Activated naive CD4-positive, alpha-beta T cell treated with anti-CD3 and anti-CD28 coated beads, Interleukin-2, amount 50 U/mL, for 72 hours (primary cell): ENCODE data around the gene COPE. TPM values are rescaled to one million over a fixed set of nuclear protein-coding genes. Genes with fewer than 3 reads are reported as not detected.

Experiments used
- ATAC-seq, 2 donors: fragments of 150-1000 bp; cut with Tn5 transposase; 2 replicates each; pipeline ENCODE4 v1.10.0; 2021; ENCODE audit warnings: mild to moderate bottlenecking in 2 of 2, moderate library complexity in 2 of 2
- DNase-seq, 2 donors: peaks; one replicate each; pipeline ENCODE4 v3.0.0; 2021 to 2022; ENCODE audit warnings: low spot score in 2 of 2
- H3K27ac Mint-ChIP-seq, 2 donors: one replicate each; pipeline ENCODE4 v1.8.0; 2022; ENCODE audit warnings: mild to moderate bottlenecking in 2 of 2, mixed read lengths in 2 of 2
- H3K36me3 Mint-ChIP-seq, 2 donors: one replicate each; pipeline ENCODE4 v1.8.0; 2022; ENCODE audit warnings: mixed read lengths in 2 of 2
- H3K9me3 Mint-ChIP-seq, 2 donors: one replicate each; pipeline ENCODE4 v1.8.0; 2022; ENCODE audit warnings: mixed read lengths in 2 of 2
- total RNA-seq, 2 donors: library from RNA; stranded (reverse); gene quantifications; one replicate each; pipeline ENCODE4 v1.2.3, GENCODE V29; 2022

Gene COPE
- total RNA-seq, 2 donors from 2014 or later, result 147 to 190 TPM

GRCh38 chr19:18854982-18855381, 64.2 kb downstream of the COPE start:
- H3K9me3 Mint-ChIP-seq, result no peaks in the 10 kb centered on the region
- H3K27ac Mint-ChIP-seq, result peak overlapping the region in 1 of 2 donors; percentile 44
- peaks cover 4 to 8% of the 10 kb centered on the region in 2 donors for H3K36me3 Mint-ChIP-seq
- ATAC-seq (no peak), DNase-seq (no peak)

- H3K9me3 Mint-ChIP-seq, result no peaks in the 10 kb centered on the region
- DNase-seq (no peak), ATAC-seq (no peak)
- H3K27ac Mint-ChIP-seq, result peak overlapping the region in 1 of 2 donors; percentile 84
- peaks cover 4 to 8% of the 10 kb centered on the region in 2 donors for H3K36me3 Mint-ChIP-seq
Measured at GRCh38 chr19:18853755-18854427, 65.3 kb downstream of the COPE start.

- ATAC-seq, result no peak
- H3K9me3 Mint-ChIP-seq, result no peaks in the 10 kb centered on the region
- peaks cover 4% of the 10 kb centered on the region in 2 donors for H3K36me3 Mint-ChIP-seq
- H3K27ac Mint-ChIP-seq, result no peak overlapping the region
- DNase-seq, result no peak
Measured at GRCh38 chr19:18852648-18853047, 66.5 kb downstream of the COPE start.

- H3K9me3 Mint-ChIP-seq, result no peaks in the 10 kb centered on the region
- no peak for DNase-seq
- H3K36me3 Mint-ChIP-seq, result peaks cover 0 to 4% of the 10 kb centered on the region in 2 donors
- H3K27ac Mint-ChIP-seq, result no peak overlapping the region
- no peak for ATAC-seq
Measured at GRCh38 chr19:18851673-18852325, 67.4 kb downstream of the COPE start.

- peaks cover 0 to 4% of the 10 kb centered on the region in 2 donors for H3K36me3 Mint-ChIP-seq
- ATAC-seq (no peak), DNase-seq (no peak)
- peak overlapping the region in 1 of 2 donors; percentile 59 for H3K27ac Mint-ChIP-seq
- no peaks in the 10 kb centered on the region for H3K9me3 Mint-ChIP-seq
Measured at GRCh38 chr19:18850471-18851375, 68.5 kb downstream of the COPE start.

GRCh38 chr19:18849838-18850400, 69.3 kb downstream of the COPE start:
- peak in 1 of 2 donors; percentile 11 for ATAC-seq
- no peaks in the 10 kb centered on the region for H3K36me3 Mint-ChIP-seq
- H3K27ac Mint-ChIP-seq, result peak overlapping the region; percentile 36 to 59
- DNase-seq, result no peak
- no peaks in the 10 kb centered on the region for H3K9me3 Mint-ChIP-seq

Other genes with a start within 250 kb of the COPE start
- gene CRTC1, start 235.7 kb downstream of the COPE start, total RNA-seq, result 1 to 10 TPM; 5.6 to 7.1 TPM
- not detected for gene COMP, start 128.1 kb downstream of the COPE start, total RNA-seq
- 100 to 1,000 TPM in 1 of 2 donors, 10 to 100 TPM in 1; 81.6 to 109 TPM for gene UPF1, start 87.4 kb downstream of the COPE start, total RNA-seq
- under 1 TPM in 1 of 2 donors, not detected in 1; 0.21 TPM for gene CERS1, start 23.2 kb downstream of the COPE start, total RNA-seq
- gene DDX49, start 328 bp upstream of the COPE start, total RNA-seq, result 10 to 100 TPM; 46.7 to 51.2 TPM
- 1 to 10 TPM in 1 of 2 donors, under 1 TPM in 1; 0.36 to 1.0 TPM for gene HOMER3, start 21.8 kb upstream of the COPE start, total RNA-seq
- gene SUGP2, start 114.1 kb upstream of the COPE start, total RNA-seq, result 100 to 1,000 TPM; 119 to 248 TPM
- 10 to 100 TPM; 22.4 to 34.8 TPM for gene ARMC6, start 114.2 kb upstream of the COPE start, total RNA-seq
- gene SLC25A42, start 144.6 kb upstream of the COPE start, total RNA-seq, result 10 to 100 TPM; 15.1 to 19.2 TPM
- gene TMEM161A, start 219.1 kb upstream of the COPE start, total RNA-seq, result 10 to 100 TPM; 22.9 to 28.2 TPM